Measurements from ENCODE around the gene POU3F2.

POU3F2 gene

DNA sequence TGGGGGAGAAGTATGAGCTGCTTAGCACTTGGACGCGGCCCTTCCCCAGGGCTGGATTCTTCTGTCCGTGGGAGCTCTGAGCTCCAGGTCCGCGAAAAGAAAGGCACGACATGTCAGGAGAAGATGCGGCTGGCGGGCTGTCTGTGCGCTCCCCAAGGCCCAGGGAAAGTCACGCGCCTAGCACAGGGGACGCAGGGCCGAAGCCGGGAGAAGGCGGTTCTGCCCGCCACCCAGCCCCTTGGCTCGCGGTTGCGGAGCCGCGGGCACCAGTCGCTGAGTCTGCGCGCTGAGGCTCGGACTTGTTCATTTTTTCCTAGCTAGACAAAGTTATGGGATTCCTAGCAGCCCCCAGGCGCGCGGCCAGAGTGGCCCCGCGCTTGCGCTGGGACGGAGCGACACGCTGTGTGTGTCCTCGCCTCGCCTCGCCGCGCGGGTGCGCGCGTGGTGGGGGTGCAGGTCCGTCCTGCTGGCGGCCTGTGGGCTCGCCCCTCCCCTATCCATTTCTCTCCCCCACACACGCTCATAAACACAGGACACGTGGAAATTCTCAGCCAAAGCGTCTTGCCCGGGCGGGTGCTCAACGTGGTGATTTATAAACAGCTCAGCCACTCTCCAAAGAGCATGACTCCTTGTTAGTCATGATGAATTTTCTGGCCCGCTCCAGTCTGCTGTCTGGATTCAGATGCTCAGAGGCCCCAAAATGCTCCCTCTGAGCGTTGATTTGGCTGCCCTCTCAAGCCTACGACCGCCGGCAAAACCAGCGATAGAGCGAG lies 1.9 kb upstream of the POU3F2 start:
- H3K9me3 ChIP-seq (ENCODE audit: control insufficient read depth, low read length) = no peaks in the 10 kb centered on the region
- no peak overlapping the region for H3K27ac ChIP-seq
- H3K4me3 ChIP-seq (ENCODE audit: low read depth, low read length) = no peak overlapping the region
- peaks cover 26% of the 10 kb centered on the region for H3K27me3 ChIP-seq (ENCODE audit: control insufficient read depth, insufficient read depth, low read length)
- peak overlapping the region; percentile 84 for H3K4me2 ChIP-seq (ENCODE audit: low read length)
- H3K9ac ChIP-seq = no peak overlapping the region
- peak overlapping the region; percentile 54 for H2AFZ ChIP-seq
- no peaks in the 10 kb centered on the region for H3K36me3 ChIP-seq (ENCODE audit: control insufficient read depth, insufficient read depth, low read length)
- no peaks in the 10 kb centered on the region for H3K79me2 ChIP-seq
- TF ChIP-seq CTCF (IDR thresholded peaks at IDR 0.05) = no peak
- peaks cover 2% of the 10 kb centered on the region for H3K4me1 ChIP-seq

- no peak overlapping the region for H3K9ac ChIP-seq
- H3K4me1 ChIP-seq = peaks cover 2% of the 10 kb centered on the region
- peak overlapping the region; percentile 50 for H3K4me3 ChIP-seq (ENCODE audit: low read depth, low read length)
- TF ChIP-seq CTCF (IDR thresholded peaks at IDR 0.05) = no peak
- no peak overlapping the region for H3K27ac ChIP-seq
- no peaks in the 10 kb centered on the region for H3K79me2 ChIP-seq
- peak overlapping the region; percentile 84 for H3K4me2 ChIP-seq (ENCODE audit: low read length)
- H3K9me3 ChIP-seq (ENCODE audit: control insufficient read depth, low read length) = no peaks in the 10 kb centered on the region
- H2AFZ ChIP-seq = peak overlapping the region; percentile 54
- peaks cover 26% of the 10 kb centered on the region for H3K27me3 ChIP-seq (ENCODE audit: control insufficient read depth, insufficient read depth, low read length)
- no peaks in the 10 kb centered on the region for H3K36me3 ChIP-seq (ENCODE audit: control insufficient read depth, insufficient read depth, low read length)
Measured at GRCh38 chr6:98833057-98833306, 1.4 kb upstream of the POU3F2 start.

GRCh38 chr6:98833307-98834059 lies 891 bp upstream of the POU3F2 start:
- no peak overlapping the region for H3K9ac ChIP-seq
- H2AFZ ChIP-seq = peak overlapping the region; percentile 54
- H3K36me3 ChIP-seq (ENCODE audit: control insufficient read depth, insufficient read depth, low read length) = no peaks in the 10 kb centered on the region
- no peak for TF ChIP-seq CTCF (IDR thresholded peaks at IDR 0.05)
- no peak overlapping the region for H3K27ac ChIP-seq
- H3K4me2 ChIP-seq (ENCODE audit: low read length) = peak overlapping the region; percentile 84
- H3K79me2 ChIP-seq = no peaks in the 10 kb centered on the region
- H3K9me3 ChIP-seq (ENCODE audit: control insufficient read depth, low read length) = no peaks in the 10 kb centered on the region
- peaks cover 26% of the 10 kb centered on the region for H3K27me3 ChIP-seq (ENCODE audit: control insufficient read depth, insufficient read depth, low read length)
- H3K4me1 ChIP-seq = peaks cover 2% of the 10 kb centered on the region
- peak overlapping the region; percentile 50 for H3K4me3 ChIP-seq (ENCODE audit: low read depth, low read length)

- Histone ChIP-seq H3K79me2 (no peaks in the 10 kb centered on the region), H3K27ac (no peak overlapping the region), H3K9me3 (ENCODE audit: control insufficient read depth, low read length) (no peaks in the 10 kb centered on the region), H3K36me3 (ENCODE audit: control insufficient read depth, insufficient read depth, low read length) (no peaks in the 10 kb centered on the region), H3K4me3 (ENCODE audit: low read depth, low read length) (no peak overlapping the region), H3K4me1 (peaks cover 2% of the 10 kb centered on the region), H3K4me2 (ENCODE audit: low read length) (peak overlapping the region; percentile 49), H3K9ac (no peak overlapping the region), H2AFZ (no peak overlapping the region), H3K27me3 (ENCODE audit: control insufficient read depth, insufficient read depth, low read length) (peaks cover 28% of the 10 kb centered on the region)
- no peak for TF ChIP-seq CTCF (IDR thresholded peaks at IDR 0.05)
Measured at GRCh38 chr6:98835149-98836024, 1.0 kb downstream of the POU3F2 start.

Data from parathyroid adenoma (tissue), 2 donors.